Panc1 (cell line): ENCODE measurements around the gene DCK. TPM values are rescaled to one million over a fixed set of nuclear protein-coding genes. Genes with fewer than 3 reads are reported as not detected.
"Not testable (repeated sequence)": the region's sequence is repeated elsewhere in the genome, so short reads cannot be mapped to it uniquely, and the experiment has no call there.

Source experiments
- ATAC-seq: fragments of 200-7000 bp; cut with Tn5 transposase; 2 replicates; pipeline ENCODE4 v1.9.1; 2020; ENCODE audit warnings: mild to moderate bottlenecking, moderate library complexity
- BruUV-seq: library from RNA; stranded (reverse); fragments of 400-500 nt; replicated peaks from 2 replicates; lab custom pipeline; 2021; lab: Mats Ljungman, UMichigan
- CTCF ChIA-PET: fragments of 300-600 bp; sonication (Branson Sonifier 250); formaldehyde crosslinking; loops from one replicate; lab custom pipeline; 2022; ENCODE audit warnings: antibody characterized with exemption; lab: Charles Lee
- POLR2A ChIA-PET: fragments of 300-600 bp; sonication (Branson Sonifier 250); formaldehyde crosslinking; loops from one replicate; lab custom pipeline; 2022; ENCODE audit warnings: antibody characterized with exemption; lab: Charles Lee
- DNase-seq: peaks from one replicate; pipeline ENCODE4 v3.0.0-alpha.2; 2010; ENCODE audit warnings: low read depth, low spot score
- H3K27ac ChIP-seq: 2 replicates; pipeline ENCODE4 v1.5.1; 2011; ENCODE audit warnings: mild to moderate bottlenecking, low read length, inconsistent platforms
- H3K27me3 ChIP-seq: fragments of 200-500 bp; sonication (Bioruptor generic); 2 replicates; pipeline ENCODE4 v1.6.0; 2014; ENCODE audit warnings: low read length, inconsistent platforms; ENCODE audit not compliant: control insufficient read depth, insufficient read depth
- H3K36me3 ChIP-seq: fragments of 200-500 bp; sonication (Bioruptor generic); 2 replicates; pipeline ENCODE4 v1.5.1; 2014; ENCODE audit warnings: inconsistent platforms, mild to moderate bottlenecking, low read length, moderate library complexity; ENCODE audit not compliant: control insufficient read depth, insufficient read depth
- H3K4me1 ChIP-seq: 2 replicates; pipeline ENCODE4 v1.5.1; 2011; ENCODE audit warnings: inconsistent platforms, mild to moderate bottlenecking, low read length, moderate library complexity; ENCODE audit not compliant: control insufficient read depth, insufficient read depth
- H3K4me3 ChIP-seq, 2 experiments: 2 replicates each; pipeline ENCODE4 v1.5.1; 2011 to 2012; ENCODE audit warnings: low read depth in 2 of 2, low read length in 2 of 2, mild to moderate bottlenecking in 2 of 2, inconsistent platforms in 1 of 2, moderate library complexity in 1 of 2
- H3K9me3 ChIP-seq: fragments of 200-500 bp; sonication (Bioruptor generic); 2 replicates; pipeline ENCODE4 v1.5.1; 2014; ENCODE audit warnings: low read depth, mild to moderate bottlenecking, inconsistent platforms, low read length, moderate library complexity; ENCODE audit not compliant: control insufficient read depth, insufficient read depth
- POLR2AphosphoS5 ChIP-seq: IDR thresholded peaks from 2 replicates; pipeline ENCODE4 v1.6.1; 2012; ENCODE audit warnings: mild to moderate bottlenecking, low read depth, low read length, moderate library complexity
- TCF7L2 ChIP-seq: IDR thresholded peaks from 2 replicates; pipeline ENCODE4 v1.6.1; 2011; ENCODE audit warnings: mild to moderate bottlenecking, low read depth, low read length, inconsistent platforms
- in situ Hi-C: cut with HindIII; loops from 2 replicates; pipeline ENCODE4 v1.10.0; 2016; ENCODE audit warnings: low sequenced_read_pairs, low pct_unique_long_range_greater_than_20kb
- intact Hi-C: fragments of 100-400 bp; cut with micrococcal nuclease; formaldehyde crosslinking; loops from one replicate; pipeline ENCODE4 v1.10.0; 2022; ENCODE audit not compliant: unreplicated experiment
- total RNA-seq: library from RNA; stranded (reverse); gene quantifications from one replicate; pipeline ENCODE4 v1.2.1, GENCODE V29; 2021; ENCODE audit not compliant: unreplicated experiment
- TF ChIP-seq, protein P1 (sequence below), 2 experiments: IDR thresholded peaks; 2 replicates each; pipeline ENCODE4 v1.6.1; 2011 to 2012; ENCODE audit warnings: low read depth in 2 of 2, control low read depth in 1 of 2, low read length in 1 of 2, mild to moderate bottlenecking in 1 of 2, moderate library complexity in 1 of 2; ENCODE audit not compliant: insufficient read depth in 1 of 2
- TF ChIP-seq, protein P2 (sequence below): fragments of 450-650 bp; IDR thresholded peaks from 2 replicates; pipeline ENCODE4 v1.5.1; 2017; ENCODE audit warnings: mild to moderate bottlenecking

The DCK gene
- total RNA-seq, 1 experiment from 2014 or later: 17.6 TPM

DNA sequence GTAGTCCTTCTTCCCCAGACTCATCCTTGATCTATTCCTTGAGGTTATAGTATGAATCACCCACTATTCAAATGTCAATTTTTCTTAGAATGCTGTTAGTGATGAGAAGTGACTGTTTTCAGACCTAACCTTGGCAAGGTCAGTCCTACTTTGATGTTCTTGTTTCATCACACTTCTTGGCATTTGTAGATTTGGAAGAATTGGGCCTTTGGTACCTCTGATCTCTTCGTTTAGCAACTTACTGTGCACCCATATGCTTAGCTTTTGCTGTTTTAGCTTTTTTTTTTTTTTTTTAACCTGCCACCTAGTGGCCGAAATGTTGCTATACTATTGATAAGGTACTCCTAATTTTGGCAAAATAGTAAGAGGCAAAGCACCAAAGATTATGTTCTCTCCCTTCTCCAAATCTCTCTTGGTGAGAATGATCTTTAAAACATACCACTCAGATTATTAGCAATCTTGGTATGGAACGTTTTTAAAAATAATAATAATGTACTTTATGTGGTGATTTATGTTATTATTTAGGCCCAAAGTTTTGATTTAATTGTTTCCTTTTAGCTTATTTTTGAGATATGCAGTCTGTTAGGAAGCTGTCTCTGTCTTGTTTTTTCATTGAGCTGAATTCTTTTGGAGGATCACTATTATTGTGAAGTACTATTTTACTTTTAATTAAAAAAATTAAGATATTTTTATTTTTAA lies 16.6 kb downstream of the DCK start:
- ChIA-PET POLR2A (interaction anchor here (0.6 to 0.7 kb wide), 2 partner anchors 391 to 568 kb away, joined by 3 to 5 read pairs; no protein-coding TSS in a partner anchor), CTCF (interaction anchor here (0.5 to 0.7 kb wide), 11 partner anchors 14 to 409 kb away, joined by 3 to 11 read pairs (median 4); partner anchors contain the start of genes DCK, GRSF1 and MOB1B)
- intact Hi-C loops (loop anchor here (10.0 kb wide), 1 partner anchor 175 kb away; the partner anchor contains the start of gene GRSF1), in situ Hi-C loops (no loop called here)
- Histone ChIP-seq H3K27ac (no peak overlapping the region), H3K36me3 (no peaks in the 10 kb centered on the region), H3K4me3 (no peak overlapping the region), H3K9me3 (no peaks in the 10 kb centered on the region), H3K27me3 (no peaks in the 10 kb centered on the region), H3K4me1 (no peaks in the 10 kb centered on the region)
- no TSS peak for BruUV-seq
- DNase-seq (peak; percentile 27), ATAC-seq (no peak)
- no peak for TF ChIP-seq POLR2AphosphoS5
- TF ChIP-seq, protein P1, sequence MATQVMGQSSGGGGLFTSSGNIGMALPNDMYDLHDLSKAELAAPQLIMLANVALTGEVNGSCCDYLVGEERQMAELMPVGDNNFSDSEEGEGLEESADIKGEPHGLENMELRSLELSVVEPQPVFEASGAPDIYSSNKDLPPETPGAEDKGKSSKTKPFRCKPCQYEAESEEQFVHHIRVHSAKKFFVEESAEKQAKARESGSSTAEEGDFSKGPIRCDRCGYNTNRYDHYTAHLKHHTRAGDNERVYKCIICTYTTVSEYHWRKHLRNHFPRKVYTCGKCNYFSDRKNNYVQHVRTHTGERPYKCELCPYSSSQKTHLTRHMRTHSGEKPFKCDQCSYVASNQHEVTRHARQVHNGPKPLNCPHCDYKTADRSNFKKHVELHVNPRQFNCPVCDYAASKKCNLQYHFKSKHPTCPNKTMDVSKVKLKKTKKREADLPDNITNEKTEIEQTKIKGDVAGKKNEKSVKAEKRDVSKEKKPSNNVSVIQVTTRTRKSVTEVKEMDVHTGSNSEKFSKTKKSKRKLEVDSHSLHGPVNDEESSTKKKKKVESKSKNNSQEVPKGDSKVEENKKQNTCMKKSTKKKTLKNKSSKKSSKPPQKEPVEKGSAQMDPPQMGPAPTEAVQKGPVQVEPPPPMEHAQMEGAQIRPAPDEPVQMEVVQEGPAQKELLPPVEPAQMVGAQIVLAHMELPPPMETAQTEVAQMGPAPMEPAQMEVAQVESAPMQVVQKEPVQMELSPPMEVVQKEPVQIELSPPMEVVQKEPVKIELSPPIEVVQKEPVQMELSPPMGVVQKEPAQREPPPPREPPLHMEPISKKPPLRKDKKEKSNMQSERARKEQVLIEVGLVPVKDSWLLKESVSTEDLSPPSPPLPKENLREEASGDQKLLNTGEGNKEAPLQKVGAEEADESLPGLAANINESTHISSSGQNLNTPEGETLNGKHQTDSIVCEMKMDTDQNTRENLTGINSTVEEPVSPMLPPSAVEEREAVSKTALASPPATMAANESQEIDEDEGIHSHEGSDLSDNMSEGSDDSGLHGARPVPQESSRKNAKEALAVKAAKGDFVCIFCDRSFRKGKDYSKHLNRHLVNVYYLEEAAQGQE (IDR thresholded peaks at IDR 0.05; ENCODE audit: insufficient read depth in 1 of 2, low read depth in 2 of 2, low read length in 1 of 2): no peak
- TF ChIP-seq TCF7L2: no peak
- TF ChIP-seq, protein P2, sequence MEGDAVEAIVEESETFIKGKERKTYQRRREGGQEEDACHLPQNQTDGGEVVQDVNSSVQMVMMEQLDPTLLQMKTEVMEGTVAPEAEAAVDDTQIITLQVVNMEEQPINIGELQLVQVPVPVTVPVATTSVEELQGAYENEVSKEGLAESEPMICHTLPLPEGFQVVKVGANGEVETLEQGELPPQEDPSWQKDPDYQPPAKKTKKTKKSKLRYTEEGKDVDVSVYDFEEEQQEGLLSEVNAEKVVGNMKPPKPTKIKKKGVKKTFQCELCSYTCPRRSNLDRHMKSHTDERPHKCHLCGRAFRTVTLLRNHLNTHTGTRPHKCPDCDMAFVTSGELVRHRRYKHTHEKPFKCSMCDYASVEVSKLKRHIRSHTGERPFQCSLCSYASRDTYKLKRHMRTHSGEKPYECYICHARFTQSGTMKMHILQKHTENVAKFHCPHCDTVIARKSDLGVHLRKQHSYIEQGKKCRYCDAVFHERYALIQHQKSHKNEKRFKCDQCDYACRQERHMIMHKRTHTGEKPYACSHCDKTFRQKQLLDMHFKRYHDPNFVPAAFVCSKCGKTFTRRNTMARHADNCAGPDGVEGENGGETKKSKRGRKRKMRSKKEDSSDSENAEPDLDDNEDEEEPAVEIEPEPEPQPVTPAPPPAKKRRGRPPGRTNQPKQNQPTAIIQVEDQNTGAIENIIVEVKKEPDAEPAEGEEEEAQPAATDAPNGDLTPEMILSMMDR: peak; percentile 60; the same call in 1 of the 2 replicates

DNA sequence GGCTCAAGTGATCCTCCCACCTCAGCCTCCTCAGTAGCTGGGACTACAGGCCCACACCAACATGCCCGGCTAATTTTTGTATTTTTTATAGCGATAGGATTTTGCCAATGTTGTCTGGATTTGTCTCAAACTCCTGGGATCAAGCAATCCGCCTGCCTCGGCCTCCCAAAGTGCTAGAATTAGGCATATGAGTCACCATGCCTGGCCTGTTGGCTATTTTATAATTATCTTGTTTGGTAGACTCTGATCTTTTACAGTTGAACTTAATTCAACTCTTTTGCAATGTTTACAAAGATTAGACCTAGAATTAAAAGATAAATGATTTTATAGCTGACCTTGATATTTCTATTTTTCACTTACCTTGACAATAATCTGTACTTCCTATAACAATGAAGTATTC lies 18.0 kb downstream of the DCK start:
- no peaks in the 10 kb centered on the region for H3K9me3 ChIP-seq
- intact Hi-C loops (no loop called here), in situ Hi-C loops (no loop called here)
- H3K4me1 ChIP-seq: no peaks in the 10 kb centered on the region
- H3K27me3 ChIP-seq: no peaks in the 10 kb centered on the region
- DNase-seq (no peak), ATAC-seq (no peak)
- TF ChIP-seq, protein P2: no peak
- no peak for TF ChIP-seq TCF7L2
- ChIA-PET CTCF (interaction anchor here (0.9 kb wide), 1 partner anchor 360 kb away, joined by 4 read pairs; no protein-coding TSS in a partner anchor), POLR2A (interaction anchor here (0.7 kb wide), 1 partner anchor 265 kb away, joined by 7 read pairs; no protein-coding TSS in a partner anchor)
- BruUV-seq: no TSS peak
- no peak overlapping the region for H3K4me3 ChIP-seq
- no peak overlapping the region for H3K27ac ChIP-seq
- no peaks in the 10 kb centered on the region for H3K36me3 ChIP-seq

DNA sequence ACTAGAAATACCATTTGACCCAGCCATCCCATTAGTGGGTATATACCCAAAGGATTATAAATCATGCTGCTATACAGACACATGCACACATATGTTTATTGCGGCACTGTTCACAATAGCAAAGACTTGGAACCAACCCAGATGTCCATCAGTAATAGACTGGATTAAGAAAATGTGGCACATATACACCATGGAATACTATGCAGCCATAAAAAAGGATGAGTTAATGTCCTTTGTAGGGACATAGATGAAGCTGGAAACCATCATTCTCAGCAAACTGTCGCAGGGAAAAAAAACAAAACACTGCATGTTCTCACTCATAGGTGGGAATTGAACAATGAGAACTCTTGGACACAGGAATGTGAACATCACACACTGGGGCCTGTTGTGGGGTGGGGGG lies 23.9 kb downstream of the DCK start:
- intact Hi-C loops, BruUV-seq, H3K9me3 ChIP-seq, H3K36me3 ChIP-seq, CTCF ChIA-PET, ATAC-seq, H3K4me1 ChIP-seq, H3K27me3 ChIP-seq, in situ Hi-C loops, H3K27ac ChIP-seq, DNase-seq, H3K4me3 ChIP-seq, POLR2A ChIA-PET: not testable (repeated sequence)
